ENCODE measurements around the gene KCNG1. TPM values are rescaled to one million over a fixed set of nuclear protein-coding genes. Genes with fewer than 3 reads are reported as not detected.

The KCNG1 gene
- total and polyA plus RNA-seq, 2 experiments from 2014 or later: 8.1 to 26.3 TPM

DNA sequence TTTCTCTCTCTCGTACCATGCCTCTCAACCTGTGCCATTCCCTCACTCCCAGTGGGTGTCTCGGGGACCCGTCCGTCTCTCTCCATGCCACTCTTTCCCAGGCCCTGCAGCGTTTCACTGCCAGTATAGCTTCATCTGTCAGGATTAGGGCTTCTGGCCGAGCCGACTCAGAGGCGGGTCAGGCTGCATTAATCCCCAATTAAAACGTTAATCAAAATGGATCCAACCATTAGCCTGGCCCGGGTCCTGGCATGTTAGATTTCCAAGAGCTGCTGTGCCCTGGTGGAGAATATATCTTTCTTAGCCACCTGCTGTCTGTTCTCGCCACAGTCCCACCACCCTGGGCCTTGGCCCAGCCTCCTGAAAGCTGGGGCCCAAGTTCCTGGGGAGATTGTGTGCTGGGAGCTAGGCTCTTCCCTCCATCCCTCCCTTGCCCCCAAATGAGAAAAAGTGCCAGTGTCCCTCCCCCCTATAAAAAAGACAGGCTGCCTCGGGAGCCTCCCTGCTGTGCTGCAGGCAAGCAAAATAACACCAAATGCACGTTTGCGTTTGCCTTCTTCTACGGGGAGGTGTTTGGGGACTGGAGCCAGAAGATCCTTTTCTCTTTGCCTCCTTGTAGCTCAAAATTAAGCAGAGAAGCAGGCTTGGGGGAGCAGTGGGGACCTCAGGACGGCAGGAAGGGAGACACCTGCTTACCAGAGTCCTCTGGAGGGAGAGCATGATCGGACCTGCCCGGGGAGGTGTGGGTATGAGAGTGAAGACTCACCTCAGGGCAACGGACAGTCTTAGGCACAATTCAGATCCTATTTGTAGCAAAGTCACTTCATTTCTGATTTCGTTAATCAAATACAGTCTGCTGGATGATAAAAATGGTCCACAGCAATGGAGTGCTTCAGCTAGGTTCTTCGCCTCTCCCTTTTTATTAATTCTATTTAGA, 3.0 kb downstream of the KCNG1 start:
- Mint-ChIP-seq H3K27me3 (ENCODE audit: insufficient read depth, low read depth, poor library complexity) (peaks cover 37% of the 10 kb centered on the region), H3K36me3 (ENCODE audit: low read depth) (peaks cover 12% of the 10 kb centered on the region), H3K4me1 (peaks cover 37% of the 10 kb centered on the region), H3K4me3 (peak overlapping the region; percentile 50), H3K27ac (no peak overlapping the region; the same call in 1 of the 2 replicates), H3K9me3 (0 out of 3 replicates have a peak, but pooled peaks cover 3% of the 10 kb centered on the region)
- TF ChIP-seq CREB1 (CRISPR knock-in tag; IDR thresholded peaks at IDR 0.05; ENCODE audit: low read depth) (no peak), JUNB (IDR thresholded peaks at IDR 0.05; ENCODE audit: unreplicated experiment) (no peak)
- TF ChIP-seq, protein P1, sequence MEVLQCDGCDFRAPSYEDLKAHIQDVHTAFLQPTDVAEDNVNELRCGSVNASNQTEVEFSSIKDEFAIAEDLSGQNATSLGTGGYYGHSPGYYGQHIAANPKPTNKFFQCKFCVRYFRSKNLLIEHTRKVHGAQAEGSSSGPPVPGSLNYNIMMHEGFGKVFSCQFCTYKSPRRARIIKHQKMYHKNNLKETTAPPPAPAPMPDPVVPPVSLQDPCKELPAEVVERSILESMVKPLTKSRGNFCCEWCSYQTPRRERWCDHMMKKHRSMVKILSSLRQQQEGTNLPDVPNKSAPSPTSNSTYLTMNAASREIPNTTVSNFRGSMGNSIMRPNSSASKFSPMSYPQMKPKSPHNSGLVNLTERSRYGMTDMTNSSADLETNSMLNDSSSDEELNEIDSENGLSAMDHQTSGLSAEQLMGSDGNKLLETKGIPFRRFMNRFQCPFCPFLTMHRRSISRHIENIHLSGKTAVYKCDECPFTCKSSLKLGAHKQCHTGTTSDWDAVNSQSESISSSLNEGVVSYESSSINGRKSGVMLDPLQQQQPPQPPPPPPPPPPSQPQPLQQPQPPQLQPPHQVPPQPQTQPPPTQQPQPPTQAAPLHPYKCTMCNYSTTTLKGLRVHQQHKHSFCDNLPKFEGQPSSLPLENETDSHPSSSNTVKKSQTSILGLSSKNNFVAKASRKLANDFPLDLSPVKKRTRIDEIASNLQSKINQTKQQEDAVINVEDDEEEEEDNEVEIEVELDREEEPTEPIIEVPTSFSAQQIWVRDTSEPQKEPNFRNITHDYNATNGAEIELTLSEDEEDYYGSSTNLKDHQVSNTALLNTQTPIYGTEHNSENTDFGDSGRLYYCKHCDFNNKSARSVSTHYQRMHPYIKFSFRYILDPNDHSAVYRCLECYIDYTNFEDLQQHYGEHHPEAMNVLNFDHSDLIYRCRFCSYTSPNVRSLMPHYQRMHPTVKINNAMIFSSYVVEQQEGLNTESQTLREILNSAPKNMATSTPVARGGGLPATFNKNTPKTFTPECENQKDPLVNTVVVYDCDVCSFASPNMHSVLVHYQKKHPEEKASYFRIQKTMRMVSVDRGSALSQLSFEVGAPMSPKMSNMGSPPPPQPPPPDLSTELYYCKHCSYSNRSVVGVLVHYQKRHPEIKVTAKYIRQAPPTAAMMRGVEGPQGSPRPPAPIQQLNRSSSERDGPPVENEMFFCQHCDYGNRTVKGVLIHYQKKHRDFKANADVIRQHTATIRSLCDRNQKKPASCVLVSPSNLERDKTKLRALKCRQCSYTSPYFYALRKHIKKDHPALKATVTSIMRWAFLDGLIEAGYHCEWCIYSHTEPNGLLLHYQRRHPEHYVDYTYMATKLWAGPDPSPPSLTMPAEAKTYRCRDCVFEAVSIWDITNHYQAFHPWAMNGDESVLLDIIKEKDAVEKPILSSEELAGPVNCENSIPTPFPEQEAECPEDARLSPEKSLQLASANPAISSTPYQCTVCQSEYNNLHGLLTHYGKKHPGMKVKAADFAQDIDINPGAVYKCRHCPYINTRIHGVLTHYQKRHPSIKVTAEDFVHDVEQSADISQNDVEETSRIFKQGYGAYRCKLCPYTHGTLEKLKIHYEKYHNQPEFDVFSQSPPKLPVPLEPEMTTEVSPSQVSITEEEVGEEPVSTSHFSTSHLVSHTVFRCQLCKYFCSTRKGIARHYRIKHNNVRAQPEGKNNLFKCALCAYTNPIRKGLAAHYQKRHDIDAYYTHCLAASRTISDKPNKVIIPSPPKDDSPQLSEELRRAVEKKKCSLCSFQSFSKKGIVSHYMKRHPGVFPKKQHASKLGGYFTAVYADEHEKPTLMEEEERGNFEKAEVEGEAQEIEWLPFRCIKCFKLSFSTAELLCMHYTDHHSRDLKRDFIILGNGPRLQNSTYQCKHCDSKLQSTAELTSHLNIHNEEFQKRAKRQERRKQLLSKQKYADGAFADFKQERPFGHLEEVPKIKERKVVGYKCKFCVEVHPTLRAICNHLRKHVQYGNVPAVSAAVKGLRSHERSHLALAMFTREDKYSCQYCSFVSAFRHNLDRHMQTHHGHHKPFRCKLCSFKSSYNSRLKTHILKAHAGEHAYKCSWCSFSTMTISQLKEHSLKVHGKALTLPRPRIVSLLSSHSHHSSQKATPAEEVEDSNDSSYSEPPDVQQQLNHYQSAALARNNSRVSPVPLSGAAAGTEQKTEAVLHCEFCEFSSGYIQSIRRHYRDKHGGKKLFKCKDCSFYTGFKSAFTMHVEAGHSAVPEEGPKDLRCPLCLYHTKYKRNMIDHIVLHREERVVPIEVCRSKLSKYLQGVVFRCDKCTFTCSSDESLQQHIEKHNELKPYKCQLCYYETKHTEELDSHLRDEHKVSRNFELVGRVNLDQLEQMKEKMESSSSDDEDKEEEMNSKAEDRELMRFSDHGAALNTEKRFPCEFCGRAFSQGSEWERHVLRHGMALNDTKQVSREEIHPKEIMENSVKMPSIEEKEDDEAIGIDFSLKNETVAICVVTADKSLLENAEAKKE (CRISPR knock-in tag; IDR thresholded peaks at IDR 0.05): no peak
- TF ChIP-seq, protein P2, sequence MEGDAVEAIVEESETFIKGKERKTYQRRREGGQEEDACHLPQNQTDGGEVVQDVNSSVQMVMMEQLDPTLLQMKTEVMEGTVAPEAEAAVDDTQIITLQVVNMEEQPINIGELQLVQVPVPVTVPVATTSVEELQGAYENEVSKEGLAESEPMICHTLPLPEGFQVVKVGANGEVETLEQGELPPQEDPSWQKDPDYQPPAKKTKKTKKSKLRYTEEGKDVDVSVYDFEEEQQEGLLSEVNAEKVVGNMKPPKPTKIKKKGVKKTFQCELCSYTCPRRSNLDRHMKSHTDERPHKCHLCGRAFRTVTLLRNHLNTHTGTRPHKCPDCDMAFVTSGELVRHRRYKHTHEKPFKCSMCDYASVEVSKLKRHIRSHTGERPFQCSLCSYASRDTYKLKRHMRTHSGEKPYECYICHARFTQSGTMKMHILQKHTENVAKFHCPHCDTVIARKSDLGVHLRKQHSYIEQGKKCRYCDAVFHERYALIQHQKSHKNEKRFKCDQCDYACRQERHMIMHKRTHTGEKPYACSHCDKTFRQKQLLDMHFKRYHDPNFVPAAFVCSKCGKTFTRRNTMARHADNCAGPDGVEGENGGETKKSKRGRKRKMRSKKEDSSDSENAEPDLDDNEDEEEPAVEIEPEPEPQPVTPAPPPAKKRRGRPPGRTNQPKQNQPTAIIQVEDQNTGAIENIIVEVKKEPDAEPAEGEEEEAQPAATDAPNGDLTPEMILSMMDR (conservative IDR thresholded peaks at IDR 0.05; ENCODE audit: low read depth in 2 of 2): no peak
- H3K79me2 ChIP-seq (replicated peaks; ENCODE audit: insufficient read depth): no peaks in the 10 kb centered on the region; the same call in 1 of the 2 replicates
- peaks cover 33% of the 10 kb centered on the region for H3K4me1 ChIP-seq (ENCODE audit: insufficient read depth)
- ATAC-seq (no peak), DNase-seq (ENCODE audit: low spot score) (no peak)
- 0 out of 2 replicates have a peak, but pooled peaks cover 2% of the 10 kb centered on the region for H4K20me1 ChIP-seq (replicated peaks; ENCODE audit: insufficient read depth)
- H3K4me2 ChIP-seq: peak overlapping the region; percentile 92
- H3K36me3 ChIP-seq (ENCODE audit: insufficient read depth): no peaks in the 10 kb centered on the region
- H2AFZ ChIP-seq: no peak overlapping the region; the same call in 1 of the 2 replicates
- peak overlapping the region; percentile 73; the same call in 1 of the 2 replicates for H3K4me3 ChIP-seq
- no peak overlapping the region for H3K27ac ChIP-seq (ENCODE audit: low read depth)
- peaks cover 40% of the 10 kb centered on the region for H3K27me3 ChIP-seq (ENCODE audit: insufficient read depth)
- 0 out of 2 replicates have a peak, but pooled peaks cover 7% of the 10 kb centered on the region for H3F3A ChIP-seq (replicated peaks; ENCODE audit: low read depth)
- no peaks in the 10 kb centered on the region for H3K9me2 ChIP-seq (ENCODE audit: insufficient read depth)
